ENCODE results near the gene RLF.

GRCh38 chr1:40199126-40199525 is 37.9 kb downstream of the RLF start:
- TF ChIP-seq RFX5 (IDR thresholded peaks at IDR 0.05; ENCODE audit: borderline replicate concordance, low read depth, low read length) (no peak), GTF2F1 (IDR thresholded peaks at IDR 0.05; ENCODE audit: borderline replicate concordance, low read depth, low read length) (no peak)
- TF ChIP-seq, protein P1, sequence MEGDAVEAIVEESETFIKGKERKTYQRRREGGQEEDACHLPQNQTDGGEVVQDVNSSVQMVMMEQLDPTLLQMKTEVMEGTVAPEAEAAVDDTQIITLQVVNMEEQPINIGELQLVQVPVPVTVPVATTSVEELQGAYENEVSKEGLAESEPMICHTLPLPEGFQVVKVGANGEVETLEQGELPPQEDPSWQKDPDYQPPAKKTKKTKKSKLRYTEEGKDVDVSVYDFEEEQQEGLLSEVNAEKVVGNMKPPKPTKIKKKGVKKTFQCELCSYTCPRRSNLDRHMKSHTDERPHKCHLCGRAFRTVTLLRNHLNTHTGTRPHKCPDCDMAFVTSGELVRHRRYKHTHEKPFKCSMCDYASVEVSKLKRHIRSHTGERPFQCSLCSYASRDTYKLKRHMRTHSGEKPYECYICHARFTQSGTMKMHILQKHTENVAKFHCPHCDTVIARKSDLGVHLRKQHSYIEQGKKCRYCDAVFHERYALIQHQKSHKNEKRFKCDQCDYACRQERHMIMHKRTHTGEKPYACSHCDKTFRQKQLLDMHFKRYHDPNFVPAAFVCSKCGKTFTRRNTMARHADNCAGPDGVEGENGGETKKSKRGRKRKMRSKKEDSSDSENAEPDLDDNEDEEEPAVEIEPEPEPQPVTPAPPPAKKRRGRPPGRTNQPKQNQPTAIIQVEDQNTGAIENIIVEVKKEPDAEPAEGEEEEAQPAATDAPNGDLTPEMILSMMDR (IDR thresholded peaks at IDR 0.05; ENCODE audit: control extremely low read depth in 1 of 3, insufficient read depth in 1 of 3, low read depth in 1 of 3, low read length in 3 of 3) = no peak
